Fibroblast of skin of left quadriceps (primary cell): ENCODE measurements around the gene FBXO42.
"Not testable (repeated sequence)": the region's sequence is repeated elsewhere in the genome, so short reads cannot be mapped to it uniquely, and the experiment has no call there.

Experiments used
- DNase-seq, 2 experiments: peaks; one replicate each; pipeline ENCODE4 v3.0.0-alpha.2; 2013; ENCODE audit warnings: low read depth in 2 of 2

The FBXO42 gene

DNA sequence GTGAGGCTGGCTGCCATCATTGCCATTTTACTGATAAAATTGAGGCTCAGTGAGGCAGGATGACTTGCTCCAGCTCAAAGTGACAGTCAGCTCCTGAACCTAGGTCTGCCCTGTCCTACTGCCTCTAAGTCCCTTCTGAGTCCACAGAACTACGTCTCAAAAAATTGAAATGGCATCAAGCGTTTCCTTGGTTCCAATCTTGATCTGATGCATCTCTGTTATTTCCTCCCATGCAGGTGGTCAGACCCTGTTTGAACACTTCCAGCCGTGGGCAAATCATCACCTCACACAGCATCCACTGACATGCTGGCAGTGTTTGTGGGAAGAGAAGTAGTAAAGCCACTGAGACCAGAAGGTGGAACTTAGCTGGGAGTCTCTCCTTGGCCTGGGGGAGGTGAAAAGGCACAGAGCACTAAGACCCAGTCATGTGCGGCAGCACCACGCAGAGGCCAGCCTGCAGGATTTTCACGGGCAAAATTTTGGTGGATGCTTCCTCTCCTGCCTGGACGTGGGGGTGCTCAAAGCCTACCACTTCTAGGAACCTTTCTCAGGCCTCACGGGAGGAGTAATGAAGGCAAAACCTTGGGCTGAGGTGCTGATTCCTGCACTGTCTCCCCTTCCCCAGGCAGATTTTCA, 107.5 kb downstream of the FBXO42 start:
- DNase-seq: no peak

DNA sequence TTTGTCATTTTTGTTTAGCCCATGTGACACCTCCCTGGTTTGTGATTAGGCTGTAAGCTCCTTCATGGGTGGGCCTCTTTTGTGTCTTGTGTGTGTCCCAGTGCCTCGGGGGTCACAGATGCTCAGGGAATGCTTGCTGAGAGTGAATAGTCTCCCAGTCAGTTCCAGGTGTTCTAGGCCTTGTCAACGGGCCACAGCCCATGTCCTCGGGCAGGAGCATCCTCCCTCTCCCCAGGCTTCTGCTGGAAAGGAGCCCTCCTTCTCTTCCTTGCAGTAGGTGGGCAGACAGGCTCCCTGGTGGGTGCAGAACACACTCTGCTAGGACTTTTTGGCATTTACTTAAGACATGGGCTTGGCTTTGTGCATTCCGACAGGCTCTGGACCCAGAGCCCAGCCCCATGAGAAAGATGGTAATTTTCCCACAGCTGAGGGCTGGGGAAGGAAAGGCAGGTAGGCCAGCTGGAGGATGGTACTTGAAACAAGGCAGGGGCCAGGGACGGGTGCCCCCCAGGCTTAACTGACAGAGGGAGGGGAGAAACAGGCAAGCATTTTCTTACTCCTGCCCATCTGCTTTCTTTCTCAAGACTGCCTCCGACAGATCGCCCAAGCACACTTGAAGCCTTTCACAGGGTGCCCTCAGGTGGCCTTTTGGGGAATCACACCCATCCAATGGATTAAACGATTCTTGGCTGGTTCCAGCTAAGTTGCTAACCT, 108.2 kb downstream of the FBXO42 start:
- peak; percentile 49 to 61 for DNase-seq

DNA sequence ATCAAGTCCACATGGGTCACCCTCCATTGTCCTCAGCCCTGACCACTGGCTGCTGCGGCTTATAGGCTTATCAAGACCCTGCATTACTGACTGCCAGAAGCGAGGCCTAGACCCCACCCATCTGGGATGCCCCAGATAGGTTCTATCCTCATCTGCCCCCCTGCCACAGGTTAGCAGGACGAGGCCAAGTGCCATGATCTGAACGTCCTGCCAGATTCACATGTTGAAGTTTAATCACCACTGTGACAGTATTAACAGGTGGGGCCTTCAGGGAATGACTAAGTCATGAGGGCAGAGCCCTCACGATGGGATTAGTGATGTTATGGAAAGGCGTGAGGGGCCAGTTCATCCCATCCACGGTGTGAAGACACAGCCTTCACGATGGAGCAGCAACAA, 109.1 kb downstream of the FBXO42 start:
- no peak for DNase-seq

DNA sequence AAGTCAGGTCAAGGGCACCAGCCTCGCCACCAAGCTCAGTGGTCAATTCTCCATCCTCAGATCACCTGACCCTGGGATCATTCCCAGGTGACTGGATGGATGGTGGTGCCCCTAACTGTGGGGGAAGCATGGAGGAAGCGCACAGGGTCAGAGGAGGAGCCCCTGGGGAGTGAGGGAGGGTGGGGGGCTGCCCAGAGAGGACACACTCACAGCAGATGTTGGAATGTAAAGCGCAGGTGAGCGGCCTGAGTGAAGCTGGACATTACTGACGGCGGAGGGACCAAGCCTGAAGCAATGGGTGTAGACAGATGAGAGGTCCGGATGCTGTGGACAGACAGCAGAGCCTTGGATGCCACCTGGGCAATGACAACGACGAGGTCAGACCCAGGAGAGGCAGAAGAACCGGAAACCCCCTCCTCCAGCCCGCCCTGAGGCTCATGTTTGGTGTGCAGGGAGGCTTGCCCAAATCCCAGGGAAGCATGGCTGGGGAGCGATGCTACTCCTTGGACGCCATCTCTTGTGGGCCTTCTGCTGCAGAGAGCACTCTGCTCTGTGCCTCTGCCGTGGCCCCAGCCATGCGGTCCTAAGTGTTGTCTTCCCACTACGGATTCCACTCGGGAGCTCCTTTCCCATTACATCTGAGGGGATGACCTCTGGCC, 109.6 kb downstream of the FBXO42 start:
- no peak for DNase-seq

DNA sequence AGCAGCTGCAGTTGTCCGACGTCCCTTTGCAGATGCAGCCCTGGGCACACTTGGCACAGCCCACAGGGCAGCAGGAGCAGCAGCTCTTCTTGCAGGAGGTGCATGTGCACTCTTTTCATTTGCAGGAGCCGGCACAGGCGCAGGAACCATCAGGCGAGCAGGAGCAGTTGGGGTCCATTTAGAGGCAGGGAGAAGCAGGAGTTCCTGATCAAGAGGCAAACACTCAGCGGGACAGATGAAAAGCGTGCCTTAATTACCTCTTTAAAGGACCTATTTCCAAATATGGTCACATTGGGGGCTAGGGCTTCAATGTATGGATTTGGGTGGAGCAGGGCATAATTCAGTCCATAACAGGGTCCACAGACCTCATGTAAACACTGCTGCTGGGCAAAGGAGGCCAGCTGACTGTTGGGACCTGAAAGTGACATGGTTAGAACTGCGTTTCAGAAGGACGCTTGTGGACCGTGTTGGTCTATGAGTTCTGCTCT, 111.0 kb downstream of the FBXO42 start:
- no peak for DNase-seq

DNA sequence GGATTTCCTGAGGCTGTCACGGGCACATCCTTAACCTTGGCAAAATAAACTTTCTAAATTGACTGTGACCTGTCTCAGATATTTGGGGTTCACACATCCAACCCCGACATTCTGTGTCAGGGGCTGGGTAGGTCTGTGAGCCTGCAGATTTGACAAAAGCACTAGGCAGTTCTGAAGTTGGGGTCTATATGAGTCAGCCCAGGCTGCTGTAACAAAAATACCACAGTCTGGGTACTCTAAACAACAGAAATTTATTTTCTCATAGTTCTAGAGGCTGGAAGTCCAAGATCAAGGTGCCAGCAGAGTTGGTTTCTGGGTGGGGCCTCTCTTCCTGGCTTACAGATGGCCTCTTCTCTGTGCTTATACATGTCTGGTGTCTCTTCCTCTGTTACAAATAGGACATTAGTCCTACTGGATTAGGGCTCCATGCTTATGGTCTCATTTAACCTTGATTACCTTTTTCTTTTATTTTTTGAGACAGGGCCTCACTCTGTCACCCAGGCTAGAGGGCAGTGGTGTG, 112.2 kb downstream of the FBXO42 start:
- no peak for DNase-seq

DNA sequence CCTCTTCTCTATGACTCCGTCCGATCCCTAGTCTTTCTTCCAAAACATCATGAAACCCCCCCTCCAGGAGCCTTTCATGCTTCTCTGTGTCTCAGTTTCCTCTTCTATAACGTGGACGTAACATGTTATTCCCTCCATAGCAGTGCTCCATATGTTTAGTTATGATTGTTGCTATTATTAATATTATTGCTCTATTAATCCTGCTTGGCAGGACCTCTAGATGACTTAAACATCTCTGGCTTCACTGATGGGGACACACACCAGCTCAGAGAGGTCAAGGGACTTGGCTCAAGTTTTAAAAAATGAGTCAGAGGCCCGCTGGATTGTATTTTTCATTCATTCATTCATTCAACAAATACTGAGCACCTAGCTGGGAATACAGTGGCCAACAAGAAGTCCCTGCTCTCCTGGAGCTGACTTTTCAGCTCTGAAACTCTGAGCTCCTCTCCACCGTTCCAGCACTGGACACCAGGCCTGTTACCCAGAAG, 114.9 kb downstream of the FBXO42 start:
- no peak for DNase-seq

DNA sequence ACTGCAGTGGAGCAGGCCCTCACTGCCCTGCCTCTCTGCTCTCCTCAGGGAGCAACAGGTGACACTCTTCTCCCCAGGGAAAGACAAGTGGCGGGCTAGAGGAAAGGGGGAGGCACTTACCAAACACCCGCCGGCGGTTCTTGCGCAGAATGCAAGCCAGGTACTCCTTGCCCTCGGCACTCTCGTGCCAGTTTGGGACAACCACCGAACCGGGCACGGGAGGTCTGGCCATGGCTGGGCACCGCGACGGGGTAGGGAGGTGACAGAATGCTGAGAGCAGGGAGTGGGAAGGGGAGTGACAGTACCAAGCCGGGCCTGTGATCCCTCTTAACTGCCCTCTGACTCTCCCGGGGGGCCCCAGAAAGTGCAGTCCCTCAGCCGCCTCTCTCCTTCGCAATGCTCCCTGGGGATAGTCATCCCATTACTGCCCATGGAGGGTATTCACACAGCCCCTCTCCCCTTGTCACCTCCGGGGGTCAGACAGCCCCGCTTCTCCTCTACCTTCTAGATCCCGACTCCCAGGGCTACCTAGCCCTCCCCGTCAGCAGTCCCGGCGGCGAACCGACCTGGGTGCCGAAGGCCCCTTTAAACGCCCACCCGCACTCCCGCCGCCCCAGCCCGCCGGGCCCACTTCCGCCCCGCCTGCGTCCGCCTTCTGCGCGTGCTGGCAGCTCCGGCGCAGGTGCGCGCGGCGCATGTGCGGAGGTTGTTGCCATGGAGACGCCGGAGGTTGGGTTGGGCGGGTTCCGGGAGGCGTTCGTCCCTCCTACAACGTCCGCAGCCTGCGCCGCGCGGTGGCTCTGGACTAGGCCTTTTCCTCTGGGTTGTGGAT, 115.6 kb downstream of the FBXO42 start, which contains the start of gene CPLANE2:
TSS of gene CPLANE2 (minus strand) at position 673 of the 832 bp plus-strand sequence. CDS start at position 232, 441 bp downstream.
- DNase-seq: peak; percentile 79 to 80

DNA sequence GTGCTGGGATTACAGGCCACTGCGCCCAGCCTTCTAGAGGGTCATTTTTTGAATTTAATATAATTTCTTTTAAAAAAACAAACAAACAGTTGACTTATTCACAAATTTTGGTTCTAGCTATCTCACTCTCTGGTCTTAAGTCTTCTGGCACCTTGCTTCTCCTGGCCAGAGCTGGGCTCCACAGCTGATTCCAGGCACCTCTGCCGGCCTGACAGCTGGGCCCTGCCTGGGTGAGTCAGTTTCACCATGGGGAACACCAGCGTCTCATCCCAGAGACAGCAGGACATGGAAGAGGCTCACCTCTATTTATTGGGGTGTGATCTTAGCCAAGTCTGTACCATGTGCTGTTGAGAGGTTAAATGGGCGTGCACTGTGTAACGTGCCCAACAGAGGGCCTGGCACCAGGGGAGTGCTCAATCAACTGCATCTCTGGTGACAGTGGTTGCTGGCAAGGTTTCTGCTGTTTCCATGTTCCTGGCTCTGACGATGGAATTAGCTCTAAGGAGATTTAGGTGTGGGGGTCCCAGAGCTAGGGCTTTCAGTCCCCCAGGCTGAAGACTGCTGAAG, 116.3 kb downstream of the FBXO42 start:
- DNase-seq: no peak

DNA sequence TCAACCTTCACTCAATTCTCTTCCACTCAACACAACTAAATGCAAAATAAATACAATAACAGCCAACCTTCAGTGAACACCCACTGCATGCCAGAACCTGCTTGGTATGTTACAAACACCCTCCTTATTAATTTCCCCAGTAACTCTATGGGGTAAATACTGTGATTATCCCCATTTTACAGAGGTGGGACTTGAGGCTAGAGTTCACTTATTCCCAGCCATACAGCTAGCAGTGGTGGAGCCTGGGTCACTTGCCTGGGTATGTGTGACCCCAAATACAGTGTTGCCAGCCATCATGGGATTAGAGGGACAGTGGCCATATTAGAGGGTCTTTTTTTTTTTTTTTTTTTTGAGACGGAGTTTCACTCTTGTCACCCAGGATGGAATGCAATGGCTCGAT, 116.9 kb downstream of the FBXO42 start:
- no peak for DNase-seq

DNA sequence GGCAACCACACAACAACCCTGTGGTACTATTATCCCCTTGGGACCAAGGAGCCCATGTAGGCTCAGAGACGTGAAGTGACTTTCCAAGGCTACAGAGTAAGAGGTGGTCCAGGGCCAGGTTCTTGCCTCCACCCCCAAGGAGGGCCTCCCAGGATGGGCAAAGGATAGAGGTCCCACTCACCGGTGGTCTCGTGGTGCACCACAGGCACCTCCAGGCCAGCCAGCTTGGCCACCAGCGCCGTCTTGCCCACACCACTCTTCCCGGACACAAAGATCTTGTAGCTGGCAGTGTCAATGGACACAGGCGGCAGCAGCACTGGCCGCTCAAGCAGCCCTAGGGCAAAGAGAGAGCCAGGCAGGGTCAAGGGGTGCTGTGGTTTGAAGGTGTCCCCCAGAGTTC, 118.8 kb downstream of the FBXO42 start:
- no peak for DNase-seq

DNA sequence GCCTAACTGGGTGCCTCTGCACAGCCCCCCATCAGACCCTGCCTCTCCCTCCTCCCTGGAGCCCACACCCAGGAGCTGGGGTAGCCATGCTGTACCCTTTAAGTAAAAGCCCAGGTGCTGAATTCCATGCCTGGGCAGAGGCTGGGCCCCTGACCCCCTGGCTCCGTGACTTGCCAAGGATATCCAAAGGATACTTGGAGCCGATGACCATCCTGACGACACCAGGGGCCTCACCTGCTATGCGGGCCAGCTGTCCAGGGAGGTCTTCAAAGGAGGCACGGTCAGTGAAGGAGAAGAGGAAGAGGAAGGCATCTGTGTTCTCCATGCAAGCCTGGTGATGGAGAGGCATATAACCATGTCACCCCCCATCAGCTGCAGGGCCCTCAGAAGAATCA, 120.0 kb downstream of the FBXO42 start:
- DNase-seq: no peak

DNA sequence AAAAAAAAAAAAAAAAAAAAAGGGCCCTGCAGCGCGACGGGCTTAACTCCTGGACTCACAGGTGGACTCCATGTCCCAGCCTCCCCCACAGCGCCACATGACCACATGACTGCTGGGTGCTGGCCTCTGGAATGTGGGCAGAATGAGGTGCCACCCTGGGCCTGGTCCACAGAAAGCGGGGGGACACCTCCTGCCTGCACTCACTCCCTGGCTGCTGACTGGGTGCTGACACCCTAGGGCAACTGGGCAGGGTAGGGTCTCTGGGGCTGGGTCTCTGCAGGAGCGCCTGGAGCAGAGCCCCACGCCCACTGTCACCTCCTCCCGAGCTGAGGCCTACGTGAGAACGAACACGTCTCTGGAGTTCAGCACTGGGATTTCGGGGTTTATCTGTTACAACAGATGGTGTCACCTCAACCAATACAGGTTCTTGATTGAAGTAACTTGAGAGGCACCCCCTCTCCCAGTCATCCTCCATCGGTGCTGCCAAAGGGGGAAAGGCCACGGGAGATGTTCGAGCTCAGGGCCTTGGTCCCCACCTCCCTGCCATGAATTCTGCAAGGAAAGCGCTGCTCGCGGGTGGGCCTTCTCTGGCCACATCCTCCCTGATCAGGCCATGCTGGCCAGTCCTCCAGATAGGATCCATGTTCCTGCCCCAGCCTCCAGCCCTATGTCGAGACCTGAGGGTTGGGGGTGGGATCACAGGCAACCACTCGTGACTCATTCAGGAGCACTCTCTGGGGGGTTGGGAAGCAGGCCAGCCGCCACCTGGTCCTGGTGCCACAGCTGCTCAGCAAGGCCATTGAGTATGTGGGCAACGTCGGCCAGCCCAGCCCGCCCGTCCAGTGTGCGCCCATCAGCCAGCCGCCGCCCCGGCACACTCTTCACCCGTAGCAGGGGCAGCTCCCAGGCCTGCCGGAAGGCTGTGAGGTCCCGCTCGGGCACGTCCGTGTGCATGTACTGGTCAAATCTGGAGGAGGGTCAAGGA, 120.7 kb downstream of the FBXO42 start:
- DNase-seq: no peak

DNA sequence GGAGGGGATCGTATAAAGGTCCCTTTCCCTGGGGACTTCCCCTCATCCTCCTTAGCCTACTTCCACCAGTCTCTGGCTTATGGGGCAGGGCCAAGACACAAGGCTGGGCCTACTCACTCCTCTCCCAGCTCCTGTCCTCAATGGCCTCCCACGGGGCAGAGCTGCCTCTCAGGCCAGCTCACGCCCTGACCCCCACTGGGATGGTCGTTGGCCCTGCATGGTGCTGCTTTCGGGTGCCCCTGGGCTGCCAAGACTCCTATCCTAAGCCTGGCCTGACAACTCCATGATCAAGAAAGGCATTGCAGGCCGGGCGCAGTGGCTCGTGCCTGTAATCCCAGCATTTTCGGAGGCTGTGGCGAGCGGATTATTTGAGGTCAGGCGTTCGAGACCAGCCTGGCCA, 121.5 kb downstream of the FBXO42 start:
- DNase-seq: no peak

DNA sequence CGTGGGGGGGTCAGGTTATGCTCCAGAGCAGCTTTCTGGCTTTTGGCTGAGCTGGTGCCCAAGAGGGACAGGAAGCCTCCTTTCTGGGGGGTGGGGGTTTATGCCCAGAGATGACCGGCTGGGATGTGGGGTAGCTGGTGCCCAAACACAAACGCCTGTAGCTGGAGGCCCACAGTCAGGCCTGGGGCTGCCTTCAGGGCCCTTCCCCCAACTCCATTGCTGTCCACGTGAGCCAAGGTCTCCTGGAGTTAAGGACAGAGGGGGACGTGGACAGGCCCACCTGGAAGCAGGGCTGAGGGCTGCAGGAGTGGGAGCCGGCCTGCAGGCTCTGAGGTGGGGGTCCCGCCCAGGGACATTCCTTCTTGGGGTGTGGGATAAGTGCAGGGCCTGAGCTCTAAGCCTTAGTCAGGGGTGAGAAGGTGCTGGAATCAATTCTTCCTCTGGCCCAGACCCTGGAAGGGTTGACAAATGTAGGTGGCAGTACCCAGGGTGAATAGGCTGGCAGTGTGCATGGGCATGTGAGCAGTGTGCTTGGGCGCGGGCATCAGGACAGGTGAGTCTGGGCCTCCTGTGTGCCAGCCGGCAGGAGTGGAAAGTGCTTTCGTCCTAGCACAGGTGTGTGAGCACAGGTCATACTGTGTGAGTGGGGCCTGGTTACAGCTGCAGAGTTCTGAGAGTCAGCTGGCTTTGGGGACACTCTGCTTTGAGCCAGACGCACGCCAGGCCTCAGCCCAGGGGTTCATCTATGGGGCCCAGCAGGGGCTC, 122.1 kb downstream of the FBXO42 start:
- DNase-seq: no peak

DNA sequence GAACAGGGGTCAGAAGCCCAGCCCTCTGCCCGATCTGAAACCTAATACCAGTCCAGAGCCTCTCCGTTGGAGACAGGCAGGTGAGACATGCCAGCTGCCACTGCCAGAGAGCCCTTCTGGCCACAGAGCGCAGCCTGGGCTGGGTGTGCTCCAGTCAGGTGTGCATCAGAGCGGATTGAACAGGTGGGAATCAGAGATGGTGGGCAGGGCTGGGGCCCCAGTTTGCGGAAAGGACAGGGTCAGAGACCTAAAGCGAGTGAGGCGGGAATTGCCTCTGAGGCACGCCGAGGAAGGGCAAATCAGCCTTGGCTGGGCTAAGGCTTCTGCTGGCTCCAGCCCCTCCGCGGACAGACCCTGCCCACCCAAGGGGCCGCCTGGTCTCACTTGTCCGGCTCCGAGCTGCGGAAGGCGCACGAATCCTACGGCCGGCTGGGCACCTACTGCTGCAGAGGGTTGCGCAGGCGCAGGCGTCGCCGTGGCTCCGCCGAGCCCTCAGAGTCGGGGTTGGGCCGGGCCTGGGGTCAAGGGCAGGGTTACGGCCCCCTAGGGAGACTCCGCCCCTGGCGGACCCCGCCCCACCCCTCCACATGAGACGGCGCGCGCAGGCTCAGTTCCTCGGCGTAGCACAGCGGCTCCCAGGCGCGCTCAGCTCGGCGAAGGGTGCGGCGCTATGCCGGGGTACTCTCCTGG, 125.6 kb downstream of the FBXO42 start:
- DNase-seq: no peak

DNA sequence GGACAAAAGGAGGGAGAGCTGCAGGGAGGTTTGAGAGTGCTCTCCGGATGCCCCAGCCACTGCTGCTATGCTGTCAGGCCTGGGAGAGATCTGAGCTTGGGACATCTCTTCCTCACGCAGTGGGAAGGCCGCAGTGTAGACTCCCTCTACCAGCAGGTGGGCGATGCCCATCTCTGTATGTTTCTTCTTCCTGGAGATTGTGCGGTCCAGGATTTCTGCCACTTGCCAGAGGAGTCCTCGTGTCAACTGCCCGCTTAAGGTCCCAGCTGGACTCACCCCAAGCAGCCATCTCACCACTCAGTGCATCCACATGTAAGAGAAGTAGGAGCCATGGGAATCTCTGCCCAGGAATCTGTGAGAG, 126.2 kb downstream of the FBXO42 start:
- no peak for DNase-seq

DNA sequence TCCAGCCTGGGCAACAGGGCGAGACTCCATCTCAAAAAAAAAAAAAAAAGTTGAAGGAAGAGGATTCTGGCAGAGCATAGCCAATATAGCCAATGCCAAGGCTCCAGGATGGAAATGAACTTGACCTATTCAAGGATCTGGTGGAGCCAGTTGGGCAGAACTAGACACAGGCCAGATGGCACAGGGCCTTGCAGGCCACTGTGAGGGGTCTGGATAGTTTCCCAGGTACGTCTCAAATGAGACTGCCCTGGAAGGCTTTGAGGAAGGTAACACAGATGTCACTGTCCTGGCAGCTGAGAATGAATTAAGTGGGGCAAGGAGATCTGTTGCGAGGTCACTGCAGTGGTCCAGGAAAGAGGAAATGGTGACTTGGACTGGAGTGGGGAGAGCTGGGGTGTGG, 127.8 kb downstream of the FBXO42 start:
- DNase-seq: no peak

DNA sequence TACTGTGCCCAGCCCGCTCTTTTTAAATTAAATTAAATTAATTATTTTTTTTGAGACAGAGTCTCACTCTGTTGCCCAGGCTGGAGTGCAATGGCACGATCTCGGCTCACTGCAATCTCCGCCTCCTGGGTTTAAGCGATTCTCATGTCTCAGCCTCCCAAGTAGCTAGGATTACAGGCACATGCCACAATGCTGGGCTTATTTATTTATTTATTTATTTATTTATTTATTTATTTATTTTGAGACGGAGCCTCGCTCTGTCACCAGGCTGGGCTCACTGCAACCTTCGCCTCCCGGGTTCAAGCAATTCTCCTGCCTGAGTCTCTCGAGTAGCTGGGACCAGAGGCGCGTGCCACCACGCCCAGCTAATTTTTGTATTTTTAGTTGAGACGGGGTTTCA, 129.6 kb downstream of the FBXO42 start:
- DNase-seq: not testable (repeated sequence)
